Measurements from ENCODE around the gene ADGRL1. TPM values are rescaled to one million over a fixed set of nuclear protein-coding genes. Genes with fewer than 3 reads are reported as not detected.

ADGRL1 gene
- total RNA-seq, 6 experiments from 2014 or later: 0.46 to 4.6 (median 1.3) TPM

GRCh38 chr19:14164082-14164481 is 41.9 kb downstream of the ADGRL1 start:
- Histone ChIP-seq H3K27me3 (no peaks in the 10 kb centered on the region), H3K4me1 (no peaks in the 10 kb centered on the region), H3K9me3 (no peaks in the 10 kb centered on the region), H3K4me3 (no peak overlapping the region), H3K27ac (no peak overlapping the region), H3K36me3 (no peaks in the 10 kb centered on the region)
- ATAC-seq: no peak
- intact Hi-C loops (cut with DNase I): no loop called here
- TF ChIP-seq, protein P1, sequence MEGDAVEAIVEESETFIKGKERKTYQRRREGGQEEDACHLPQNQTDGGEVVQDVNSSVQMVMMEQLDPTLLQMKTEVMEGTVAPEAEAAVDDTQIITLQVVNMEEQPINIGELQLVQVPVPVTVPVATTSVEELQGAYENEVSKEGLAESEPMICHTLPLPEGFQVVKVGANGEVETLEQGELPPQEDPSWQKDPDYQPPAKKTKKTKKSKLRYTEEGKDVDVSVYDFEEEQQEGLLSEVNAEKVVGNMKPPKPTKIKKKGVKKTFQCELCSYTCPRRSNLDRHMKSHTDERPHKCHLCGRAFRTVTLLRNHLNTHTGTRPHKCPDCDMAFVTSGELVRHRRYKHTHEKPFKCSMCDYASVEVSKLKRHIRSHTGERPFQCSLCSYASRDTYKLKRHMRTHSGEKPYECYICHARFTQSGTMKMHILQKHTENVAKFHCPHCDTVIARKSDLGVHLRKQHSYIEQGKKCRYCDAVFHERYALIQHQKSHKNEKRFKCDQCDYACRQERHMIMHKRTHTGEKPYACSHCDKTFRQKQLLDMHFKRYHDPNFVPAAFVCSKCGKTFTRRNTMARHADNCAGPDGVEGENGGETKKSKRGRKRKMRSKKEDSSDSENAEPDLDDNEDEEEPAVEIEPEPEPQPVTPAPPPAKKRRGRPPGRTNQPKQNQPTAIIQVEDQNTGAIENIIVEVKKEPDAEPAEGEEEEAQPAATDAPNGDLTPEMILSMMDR (IDR thresholded peaks at IDR 0.05): no peak
- no peak for TF ChIP-seq POLR2A (IDR thresholded peaks at IDR 0.05)
- 41% methylated on average over 6 of the region's 11 CpGs for WGBS (ENCODE audit: insufficient coverage, low coverage, low lambda C conversion rate, missing lambda C conversion rate)
- no peak for DNase-seq

DNA sequence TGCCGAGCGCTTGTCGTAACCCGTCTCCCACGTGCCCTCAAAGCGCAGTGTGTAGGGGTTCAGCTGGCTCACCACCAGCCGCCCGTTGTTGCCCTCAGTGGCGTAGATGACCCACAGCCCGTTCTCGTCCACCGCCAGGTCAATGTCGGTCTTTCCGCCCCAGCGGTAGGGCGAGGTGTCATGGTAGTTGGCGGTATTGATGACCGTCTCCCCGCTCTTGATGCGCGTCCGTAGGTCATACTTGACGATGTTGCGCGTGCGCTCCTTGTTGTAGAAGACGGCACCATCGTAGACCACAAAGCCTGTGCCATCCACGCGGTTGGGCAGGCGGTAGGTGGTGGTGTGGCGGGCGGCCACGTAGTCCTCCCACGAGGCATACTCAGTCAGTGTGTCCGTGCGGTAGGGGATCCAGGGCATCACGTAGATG is 43.1 kb downstream of the ADGRL1 start:
- no peak for ATAC-seq
- Histone ChIP-seq H3K4me3 (no peak overlapping the region), H3K27ac (no peak overlapping the region), H3K27me3 (no peaks in the 10 kb centered on the region), H3K4me1 (no peaks in the 10 kb centered on the region), H3K9me3 (no peaks in the 10 kb centered on the region), H3K36me3 (no peaks in the 10 kb centered on the region)
- no peak for TF ChIP-seq POLR2A (IDR thresholded peaks at IDR 0.05)
- TF ChIP-seq, protein P1 (IDR thresholded peaks at IDR 0.05): no peak
- intact Hi-C loops (cut with DNase I): no loop called here
- no peak for DNase-seq
- WGBS (ENCODE audit: insufficient coverage, low coverage, low lambda C conversion rate, missing lambda C conversion rate): 93% methylated on average over 15 of the region's 38 CpGs

- H3K4me1 ChIP-seq: no peaks in the 10 kb centered on the region
- H3K4me3 ChIP-seq: no peak overlapping the region
- DNase-seq (no peak), ATAC-seq (no peak)
- WGBS (ENCODE audit: insufficient coverage, low coverage, low lambda C conversion rate, missing lambda C conversion rate): no CpG with 5 or more reads among the region's 19 CpGs
- no peaks in the 10 kb centered on the region for H3K27me3 ChIP-seq
- H3K27ac ChIP-seq: no peak overlapping the region
- intact Hi-C loops (cut with DNase I): no loop called here
- no peaks in the 10 kb centered on the region for H3K36me3 ChIP-seq
- no peaks in the 10 kb centered on the region for H3K9me3 ChIP-seq
- no peak for TF ChIP-seq POLR2A (IDR thresholded peaks at IDR 0.05)
- TF ChIP-seq, protein P1 (IDR thresholded peaks at IDR 0.05): no peak
Measured at GRCh38 chr19:14161305-14161704, 44.7 kb downstream of the ADGRL1 start.

- ATAC-seq: no peak
- Histone ChIP-seq H3K9me3 (no peaks in the 10 kb centered on the region), H3K27ac (no peak overlapping the region), H3K27me3 (no peaks in the 10 kb centered on the region), H3K4me3 (no peak overlapping the region), H3K4me1 (no peaks in the 10 kb centered on the region), H3K36me3 (peaks cover 0 to 4% (median 0%) of the 10 kb centered on the region in 4 donors)
- DNase-seq: no peak
- intact Hi-C loops (cut with DNase I): no loop called here
- WGBS (ENCODE audit: insufficient coverage, low coverage, low lambda C conversion rate, missing lambda C conversion rate): 82% methylated on average over 8 of the region's 25 CpGs
- TF ChIP-seq POLR2A (IDR thresholded peaks at IDR 0.05): no peak
- TF ChIP-seq, protein P1 (IDR thresholded peaks at IDR 0.05): no peak
Measured at GRCh38 chr19:14160017-14160703, 45.8 kb downstream of the ADGRL1 start.

Measured in right lobe of liver (tissue), 6 donors.